HepG2 (cell line): ENCODE results near the gene WNT1. TPM values are rescaled to one million over a fixed set of nuclear protein-coding genes. Genes with fewer than 3 reads are reported as not detected.
A peak's percentile ranks its signal among the peaks of the same experiment; 100 is the strongest.

Source experiments
- ARID2 ChIP-seq: sonication (generic); formaldehyde crosslinking; IDR thresholded peaks from 2 replicates; pipeline ENCODE4 v1.8.1; 2022; ENCODE audit warnings: mild to moderate bottlenecking, missing genetic modification reagents, borderline replicate concordance
- ARNT ChIP-seq: fragments of 450-650 bp; IDR thresholded peaks from 2 replicates; pipeline ENCODE4 v1.6.1; 2017
- FOXM1 ChIP-seq: sonication (generic); formaldehyde crosslinking; IDR thresholded peaks from 2 replicates; pipeline ENCODE4 v1.5.0; 2020; ENCODE audit warnings: missing genetic modification reagents
- HMG20B ChIP-seq: conservative IDR thresholded peaks from 2 replicates; pipeline ENCODE4 v1.6.1; 2016; ENCODE audit warnings: missing genetic modification reagents, missing compliant biosample characterization
- KDM6A ChIP-seq: IDR thresholded peaks from 2 replicates; pipeline ENCODE4 v1.6.1; 2016; ENCODE audit warnings: low read depth
- ZNF10 ChIP-seq: sonication (generic); formaldehyde crosslinking; IDR thresholded peaks from 2 replicates; pipeline ENCODE4 v1.4.0; 2020; ENCODE audit warnings: mild to moderate bottlenecking, low read depth, missing genetic modification reagents, borderline replicate concordance
- ZNF292 ChIP-seq: sonication (generic); formaldehyde crosslinking; IDR thresholded peaks from 2 replicates; pipeline ENCODE4 v1.8.1; 2022; ENCODE audit warnings: mild to moderate bottlenecking, low read depth, missing genetic modification reagents, borderline replicate concordance
- ZNF766 ChIP-seq: sonication (generic); formaldehyde crosslinking; IDR thresholded peaks from 2 replicates; pipeline ENCODE4 v1.5.0; 2020; ENCODE audit warnings: missing genetic modification reagents, borderline replicate concordance
- ZNF883 ChIP-seq: sonication (generic); formaldehyde crosslinking; IDR thresholded peaks from 2 replicates; pipeline ENCODE4 v1.5.1; 2020; ENCODE audit warnings: mild to moderate bottlenecking, missing genetic modification reagents; ENCODE audit errors: not compliant biosample characterization
- ZZZ3 ChIP-seq: sonication (generic); formaldehyde crosslinking; IDR thresholded peaks from 2 replicates; pipeline ENCODE4 v1.4.0; 2020; ENCODE audit warnings: missing genetic modification reagents, mild to moderate bottlenecking, borderline replicate concordance
- polyA plus RNA-seq, 8 experiments: library from polyadenylated mRNA; depleted of rRNA in 3 of 8; stranded (reverse) in 7 of 8; unstranded in 1 of 8; fragments of >200 nt; fragmentation: Illumina TruSeq in 4 of 8; extraction: Trizol in 4 of 8; gene quantifications; 2 replicates each; pipeline versions ENCODE4 v1.2.1 to v1.2.3, GENCODE V29; 2011 to 2016; ENCODE audit warnings: low read depth in 4 of 8, missing spikeins in 1 of 8, mixed read lengths in 1 of 8; ENCODE audit not compliant: insufficient read depth in 1 of 8
- total RNA-seq, 5 experiments: library from RNA; depleted of rRNA; stranded (reverse); fragments of >200 nt; fragmentation: Illumina TruSeq; extraction: Trizol; gene quantifications; 2 replicates each; pipeline ENCODE4 v1.2.3, GENCODE V29; 2016; ENCODE audit warnings: low read depth in 1 of 5
- TF ChIP-seq, protein P1 (sequence below): IDR thresholded peaks from 2 replicates; pipeline ENCODE4 v1.6.1; 2016
- TF ChIP-seq, protein P2 (sequence below): sonication (generic); formaldehyde crosslinking; IDR thresholded peaks from 2 replicates; pipeline ENCODE4 v1.4.0; 2020; ENCODE audit warnings: missing genetic modification reagents
- TF ChIP-seq, protein P3 (sequence below): sonication (generic); formaldehyde crosslinking; IDR thresholded peaks from 2 replicates; pipeline ENCODE4 v1.5.0; 2020; ENCODE audit warnings: mild to moderate bottlenecking, missing genetic modification reagents, moderate library complexity
- TF ChIP-seq, protein P4 (sequence below): sonication (generic); formaldehyde crosslinking; IDR thresholded peaks from 2 replicates; pipeline ENCODE4 v1.5.0; 2020; ENCODE audit warnings: missing genetic modification reagents
- TF ChIP-seq, protein P5 (sequence below): sonication (generic); formaldehyde crosslinking; IDR thresholded peaks from 2 replicates; pipeline ENCODE4 v1.4.0; 2020; ENCODE audit warnings: missing genetic modification reagents
- TF ChIP-seq, protein P6 (sequence below): sonication (generic); formaldehyde crosslinking; IDR thresholded peaks from 2 replicates; pipeline ENCODE4 v1.4.0; 2020; ENCODE audit warnings: missing genetic modification reagents

The WNT1 gene
- total and polyA plus RNA-seq, 2 of the 13 experiments (the other 11 are each of a cell fraction or from before 2014, with no cell fraction given), result not detected

DNA sequence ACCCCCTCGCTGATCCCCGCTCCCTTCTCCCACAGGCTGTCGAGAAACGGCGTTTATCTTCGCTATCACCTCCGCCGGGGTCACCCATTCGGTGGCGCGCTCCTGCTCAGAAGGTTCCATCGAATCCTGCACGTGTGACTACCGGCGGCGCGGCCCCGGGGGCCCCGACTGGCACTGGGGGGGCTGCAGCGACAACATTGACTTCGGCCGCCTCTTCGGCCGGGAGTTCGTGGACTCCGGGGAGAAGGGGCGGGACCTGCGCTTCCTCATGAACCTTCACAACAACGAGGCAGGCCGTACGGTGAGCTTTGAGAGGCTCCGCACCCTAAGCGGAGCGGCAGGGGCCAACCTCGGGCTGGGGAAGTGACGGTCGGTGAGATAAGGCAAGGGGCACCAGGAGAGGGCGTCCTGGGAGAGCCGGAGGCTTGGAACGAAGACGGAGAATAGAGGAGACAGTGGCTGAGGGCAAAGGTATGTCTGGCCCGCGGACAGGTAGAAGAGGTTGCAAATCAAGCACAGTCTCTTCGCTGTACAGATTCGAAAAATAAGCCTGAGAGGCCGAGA is 2.3 kb downstream of the WNT1 start (continued):
- TF ChIP-seq FOXM1 (CRISPR knock-in tag), result no peak
- no peak for TF ChIP-seq ZNF292 (CRISPR knock-in tag)
- TF ChIP-seq ZNF766 (CRISPR knock-in tag), result peak; percentile 57; the same call in 1 of the 2 replicates
- TF ChIP-seq, protein P1, sequence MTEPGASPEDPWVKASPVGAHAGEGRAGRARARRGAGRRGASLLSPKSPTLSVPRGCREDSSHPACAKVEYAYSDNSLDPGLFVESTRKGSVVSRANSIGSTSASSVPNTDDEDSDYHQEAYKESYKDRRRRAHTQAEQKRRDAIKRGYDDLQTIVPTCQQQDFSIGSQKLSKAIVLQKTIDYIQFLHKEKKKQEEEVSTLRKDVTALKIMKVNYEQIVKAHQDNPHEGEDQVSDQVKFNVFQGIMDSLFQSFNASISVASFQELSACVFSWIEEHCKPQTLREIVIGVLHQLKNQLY (CRISPR knock-in tag), result no peak
- TF ChIP-seq ARID2 (CRISPR knock-in tag), result no peak
- no peak for TF ChIP-seq ZNF10 (CRISPR knock-in tag)
- TF ChIP-seq, protein P2, sequence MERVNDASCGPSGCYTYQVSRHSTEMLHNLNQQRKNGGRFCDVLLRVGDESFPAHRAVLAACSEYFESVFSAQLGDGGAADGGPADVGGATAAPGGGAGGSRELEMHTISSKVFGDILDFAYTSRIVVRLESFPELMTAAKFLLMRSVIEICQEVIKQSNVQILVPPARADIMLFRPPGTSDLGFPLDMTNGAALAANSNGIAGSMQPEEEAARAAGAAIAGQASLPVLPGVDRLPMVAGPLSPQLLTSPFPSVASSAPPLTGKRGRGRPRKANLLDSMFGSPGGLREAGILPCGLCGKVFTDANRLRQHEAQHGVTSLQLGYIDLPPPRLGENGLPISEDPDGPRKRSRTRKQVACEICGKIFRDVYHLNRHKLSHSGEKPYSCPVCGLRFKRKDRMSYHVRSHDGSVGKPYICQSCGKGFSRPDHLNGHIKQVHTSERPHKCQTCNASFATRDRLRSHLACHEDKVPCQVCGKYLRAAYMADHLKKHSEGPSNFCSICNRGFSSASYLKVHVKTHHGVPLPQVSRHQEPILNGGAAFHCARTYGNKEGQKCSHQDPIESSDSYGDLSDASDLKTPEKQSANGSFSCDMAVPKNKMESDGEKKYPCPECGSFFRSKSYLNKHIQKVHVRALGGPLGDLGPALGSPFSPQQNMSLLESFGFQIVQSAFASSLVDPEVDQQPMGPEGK (CRISPR knock-in tag), result peak; percentile 59
- TF ChIP-seq, protein P3, sequence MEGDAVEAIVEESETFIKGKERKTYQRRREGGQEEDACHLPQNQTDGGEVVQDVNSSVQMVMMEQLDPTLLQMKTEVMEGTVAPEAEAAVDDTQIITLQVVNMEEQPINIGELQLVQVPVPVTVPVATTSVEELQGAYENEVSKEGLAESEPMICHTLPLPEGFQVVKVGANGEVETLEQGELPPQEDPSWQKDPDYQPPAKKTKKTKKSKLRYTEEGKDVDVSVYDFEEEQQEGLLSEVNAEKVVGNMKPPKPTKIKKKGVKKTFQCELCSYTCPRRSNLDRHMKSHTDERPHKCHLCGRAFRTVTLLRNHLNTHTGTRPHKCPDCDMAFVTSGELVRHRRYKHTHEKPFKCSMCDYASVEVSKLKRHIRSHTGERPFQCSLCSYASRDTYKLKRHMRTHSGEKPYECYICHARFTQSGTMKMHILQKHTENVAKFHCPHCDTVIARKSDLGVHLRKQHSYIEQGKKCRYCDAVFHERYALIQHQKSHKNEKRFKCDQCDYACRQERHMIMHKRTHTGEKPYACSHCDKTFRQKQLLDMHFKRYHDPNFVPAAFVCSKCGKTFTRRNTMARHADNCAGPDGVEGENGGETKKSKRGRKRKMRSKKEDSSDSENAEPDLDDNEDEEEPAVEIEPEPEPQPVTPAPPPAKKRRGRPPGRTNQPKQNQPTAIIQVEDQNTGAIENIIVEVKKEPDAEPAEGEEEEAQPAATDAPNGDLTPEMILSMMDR (CRISPR knock-in tag), result peak; percentile 63
- no peak for TF ChIP-seq ZNF883
- TF ChIP-seq, protein P4, sequence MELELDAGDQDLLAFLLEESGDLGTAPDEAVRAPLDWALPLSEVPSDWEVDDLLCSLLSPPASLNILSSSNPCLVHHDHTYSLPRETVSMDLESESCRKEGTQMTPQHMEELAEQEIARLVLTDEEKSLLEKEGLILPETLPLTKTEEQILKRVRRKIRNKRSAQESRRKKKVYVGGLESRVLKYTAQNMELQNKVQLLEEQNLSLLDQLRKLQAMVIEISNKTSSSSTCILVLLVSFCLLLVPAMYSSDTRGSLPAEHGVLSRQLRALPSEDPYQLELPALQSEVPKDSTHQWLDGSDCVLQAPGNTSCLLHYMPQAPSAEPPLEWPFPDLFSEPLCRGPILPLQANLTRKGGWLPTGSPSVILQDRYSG (CRISPR knock-in tag), result 0 out of 2 replicates have a peak, but pooled peaks have one; percentile 38
- no peak for TF ChIP-seq HMG20B
- no peak for TF ChIP-seq ZZZ3 (CRISPR knock-in tag)
- no peak for TF ChIP-seq ARNT
- TF ChIP-seq, protein P5, sequence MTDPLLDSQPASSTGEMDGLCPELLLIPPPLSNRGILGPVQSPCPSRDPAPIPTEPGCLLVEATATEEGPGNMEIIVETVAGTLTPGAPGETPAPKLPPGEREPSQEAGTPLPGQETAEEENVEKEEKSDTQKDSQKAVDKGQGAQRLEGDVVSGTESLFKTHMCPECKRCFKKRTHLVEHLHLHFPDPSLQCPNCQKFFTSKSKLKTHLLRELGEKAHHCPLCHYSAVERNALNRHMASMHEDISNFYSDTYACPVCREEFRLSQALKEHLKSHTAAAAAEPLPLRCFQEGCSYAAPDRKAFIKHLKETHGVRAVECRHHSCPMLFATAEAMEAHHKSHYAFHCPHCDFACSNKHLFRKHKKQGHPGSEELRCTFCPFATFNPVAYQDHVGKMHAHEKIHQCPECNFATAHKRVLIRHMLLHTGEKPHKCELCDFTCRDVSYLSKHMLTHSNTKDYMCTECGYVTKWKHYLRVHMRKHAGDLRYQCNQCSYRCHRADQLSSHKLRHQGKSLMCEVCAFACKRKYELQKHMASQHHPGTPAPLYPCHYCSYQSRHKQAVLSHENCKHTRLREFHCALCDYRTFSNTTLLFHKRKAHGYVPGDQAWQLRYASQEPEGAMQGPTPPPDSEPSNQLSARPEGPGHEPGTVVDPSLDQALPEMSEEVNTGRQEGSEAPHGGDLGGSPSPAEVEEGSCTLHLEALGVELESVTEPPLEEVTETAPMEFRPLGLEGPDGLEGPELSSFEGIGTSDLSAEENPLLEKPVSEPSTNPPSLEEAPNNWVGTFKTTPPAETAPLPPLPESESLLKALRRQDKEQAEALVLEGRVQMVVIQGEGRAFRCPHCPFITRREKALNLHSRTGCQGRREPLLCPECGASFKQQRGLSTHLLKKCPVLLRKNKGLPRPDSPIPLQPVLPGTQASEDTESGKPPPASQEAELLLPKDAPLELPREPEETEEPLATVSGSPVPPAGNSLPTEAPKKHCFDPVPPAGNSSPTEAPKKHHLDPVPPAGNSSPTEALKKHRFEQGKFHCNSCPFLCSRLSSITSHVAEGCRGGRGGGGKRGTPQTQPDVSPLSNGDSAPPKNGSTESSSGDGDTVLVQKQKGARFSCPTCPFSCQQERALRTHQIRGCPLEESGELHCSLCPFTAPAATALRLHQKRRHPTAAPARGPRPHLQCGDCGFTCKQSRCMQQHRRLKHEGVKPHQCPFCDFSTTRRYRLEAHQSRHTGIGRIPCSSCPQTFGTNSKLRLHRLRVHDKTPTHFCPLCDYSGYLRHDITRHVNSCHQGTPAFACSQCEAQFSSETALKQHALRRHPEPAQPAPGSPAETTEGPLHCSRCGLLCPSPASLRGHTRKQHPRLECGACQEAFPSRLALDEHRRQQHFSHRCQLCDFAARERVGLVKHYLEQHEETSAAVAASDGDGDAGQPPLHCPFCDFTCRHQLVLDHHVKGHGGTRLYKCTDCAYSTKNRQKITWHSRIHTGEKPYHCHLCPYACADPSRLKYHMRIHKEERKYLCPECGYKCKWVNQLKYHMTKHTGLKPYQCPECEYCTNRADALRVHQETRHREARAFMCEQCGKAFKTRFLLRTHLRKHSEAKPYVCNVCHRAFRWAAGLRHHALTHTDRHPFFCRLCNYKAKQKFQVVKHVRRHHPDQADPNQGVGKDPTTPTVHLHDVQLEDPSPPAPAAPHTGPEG (CRISPR knock-in tag), result no peak
- TF ChIP-seq KDM6A (CRISPR knock-in tag), result no peak
- TF ChIP-seq, protein P6, sequence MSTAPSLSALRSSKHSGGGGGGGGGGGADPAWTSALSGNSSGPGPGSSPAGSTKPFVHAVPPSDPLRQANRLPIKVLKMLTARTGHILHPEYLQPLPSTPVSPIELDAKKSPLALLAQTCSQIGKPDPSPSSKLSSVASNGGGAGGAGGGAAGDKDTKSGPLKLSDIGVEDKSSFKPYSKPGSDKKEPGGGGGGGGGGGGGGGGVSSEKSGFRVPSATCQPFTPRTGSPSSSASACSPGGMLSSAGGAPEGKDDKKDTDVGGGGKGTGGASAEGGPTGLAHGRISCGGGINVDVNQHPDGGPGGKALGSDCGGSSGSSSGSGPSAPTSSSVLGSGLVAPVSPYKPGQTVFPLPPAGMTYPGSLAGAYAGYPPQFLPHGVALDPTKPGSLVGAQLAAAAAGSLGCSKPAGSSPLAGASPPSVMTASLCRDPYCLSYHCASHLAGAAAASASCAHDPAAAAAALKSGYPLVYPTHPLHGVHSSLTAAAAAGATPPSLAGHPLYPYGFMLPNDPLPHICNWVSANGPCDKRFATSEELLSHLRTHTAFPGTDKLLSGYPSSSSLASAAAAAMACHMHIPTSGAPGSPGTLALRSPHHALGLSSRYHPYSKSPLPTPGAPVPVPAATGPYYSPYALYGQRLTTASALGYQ (CRISPR knock-in tag), result no peak
